GM13977 (cell line): ENCODE results near the gene DUSP2.
"Not testable (repeated sequence)": the region's sequence is repeated elsewhere in the genome, so short reads cannot be mapped to it uniquely, and the experiment has no call there.

Experiments
- DNase-seq: peaks from one replicate; pipeline ENCODE4 v3.0.0; 2012; ENCODE audit warnings: low spot score
- CTCF ChIP-seq: IDR thresholded peaks from 2 replicates; pipeline ENCODE4 v1.5.1; 2012; ENCODE audit warnings: mild to moderate bottlenecking, control low read depth; ENCODE audit not compliant: insufficient read depth; ENCODE audit errors: extremely low read depth, missing control alignments
- in situ Hi-C: fragments of 300-500 bp; cut with MboI; formaldehyde crosslinking; loops from one replicate; pipeline ENCODE4 v1.12.0; 2022; ENCODE audit warnings: low sequenced_read_pairs, low pct_unique_long_range_greater_than_20kb, mixed read lengths, inconsistent platforms; ENCODE audit not compliant: unreplicated experiment

Gene DUSP2

GRCh38 chr2:96164459-96165184 lies 19.4 kb upstream of the DUSP2 start:
- in situ Hi-C loops, result no loop called here
- TF ChIP-seq CTCF, result no peak
- DNase-seq, result peak; percentile 82

GRCh38 chr2:96163768-96164429 lies 18.7 kb upstream of the DUSP2 start:
- DNase-seq, result peak; percentile 74
- TF ChIP-seq CTCF, result no peak
- in situ Hi-C loops, result no loop called here

GRCh38 chr2:96163415-96163767 lies 18.2 kb upstream of the DUSP2 start:
- no peak for DNase-seq
- in situ Hi-C loops, result no loop called here
- TF ChIP-seq CTCF, result no peak

- no peak for DNase-seq
- in situ Hi-C loops, result no loop called here
- TF ChIP-seq CTCF, result no peak
Measured at GRCh38 chr2:96161898-96162297, 16.7 kb upstream of the DUSP2 start.

- DNase-seq, in situ Hi-C loops: not testable (repeated sequence)
Measured at GRCh38 chr2:96160366-96160765, 15.1 kb upstream of the DUSP2 start.

- TF ChIP-seq CTCF, result no peak
- no peak for DNase-seq
- in situ Hi-C loops, result no loop called here
Measured at GRCh38 chr2:96159084-96159830, 14.0 kb upstream of the DUSP2 start.

GRCh38 chr2:96158554-96158940 lies 13.3 kb upstream of the DUSP2 start:
- no peak for TF ChIP-seq CTCF
- DNase-seq, result no peak
- in situ Hi-C loops, result no loop called here
